HFF-Myc (cell line): ENCODE data around the gene FARP1.

Source experiments
- DNase-seq: peaks from one replicate; pipeline ENCODE4 v3.0.0-alpha.2; 2011; ENCODE audit warnings: low read depth; ENCODE audit errors: extremely low read depth
- H3K4me3 ChIP-seq: replicated peaks from 2 replicates; pipeline ENCODE4 v1.5.1; 2011; ENCODE audit warnings: low read depth, mild to moderate bottlenecking, control low read depth, low read length
- TF ChIP-seq, protein P1 (sequence below): IDR thresholded peaks from 2 replicates; pipeline ENCODE4 v1.5.1; 2012; ENCODE audit warnings: mild to moderate bottlenecking, low read depth, low read length, control low read depth; ENCODE audit errors: missing control alignments

Gene FARP1

DNA sequence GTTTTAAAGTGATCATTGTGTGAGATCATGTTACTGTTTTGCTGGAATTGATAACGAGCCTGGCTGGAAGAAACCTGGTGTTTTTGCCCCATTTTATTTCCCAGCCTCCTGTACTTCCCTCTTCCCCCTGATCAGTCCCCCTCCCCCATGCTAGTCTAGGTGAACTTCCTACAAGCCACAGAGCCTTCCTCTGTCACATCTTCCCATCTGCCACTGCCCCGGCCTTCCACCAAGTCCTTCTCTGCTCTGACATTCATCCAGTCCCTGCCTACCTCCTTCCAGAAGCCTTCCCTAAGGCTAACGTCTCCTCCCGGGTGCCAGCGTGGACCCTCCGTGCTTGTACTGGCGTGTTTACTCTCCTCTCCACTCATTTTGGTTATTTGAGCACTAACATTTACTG, 14.3 kb downstream of the FARP1 start:
- no peak overlapping the region for H3K4me3 ChIP-seq
- DNase-seq, result no peak
- TF ChIP-seq, protein P1, sequence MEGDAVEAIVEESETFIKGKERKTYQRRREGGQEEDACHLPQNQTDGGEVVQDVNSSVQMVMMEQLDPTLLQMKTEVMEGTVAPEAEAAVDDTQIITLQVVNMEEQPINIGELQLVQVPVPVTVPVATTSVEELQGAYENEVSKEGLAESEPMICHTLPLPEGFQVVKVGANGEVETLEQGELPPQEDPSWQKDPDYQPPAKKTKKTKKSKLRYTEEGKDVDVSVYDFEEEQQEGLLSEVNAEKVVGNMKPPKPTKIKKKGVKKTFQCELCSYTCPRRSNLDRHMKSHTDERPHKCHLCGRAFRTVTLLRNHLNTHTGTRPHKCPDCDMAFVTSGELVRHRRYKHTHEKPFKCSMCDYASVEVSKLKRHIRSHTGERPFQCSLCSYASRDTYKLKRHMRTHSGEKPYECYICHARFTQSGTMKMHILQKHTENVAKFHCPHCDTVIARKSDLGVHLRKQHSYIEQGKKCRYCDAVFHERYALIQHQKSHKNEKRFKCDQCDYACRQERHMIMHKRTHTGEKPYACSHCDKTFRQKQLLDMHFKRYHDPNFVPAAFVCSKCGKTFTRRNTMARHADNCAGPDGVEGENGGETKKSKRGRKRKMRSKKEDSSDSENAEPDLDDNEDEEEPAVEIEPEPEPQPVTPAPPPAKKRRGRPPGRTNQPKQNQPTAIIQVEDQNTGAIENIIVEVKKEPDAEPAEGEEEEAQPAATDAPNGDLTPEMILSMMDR, result no peak

DNA sequence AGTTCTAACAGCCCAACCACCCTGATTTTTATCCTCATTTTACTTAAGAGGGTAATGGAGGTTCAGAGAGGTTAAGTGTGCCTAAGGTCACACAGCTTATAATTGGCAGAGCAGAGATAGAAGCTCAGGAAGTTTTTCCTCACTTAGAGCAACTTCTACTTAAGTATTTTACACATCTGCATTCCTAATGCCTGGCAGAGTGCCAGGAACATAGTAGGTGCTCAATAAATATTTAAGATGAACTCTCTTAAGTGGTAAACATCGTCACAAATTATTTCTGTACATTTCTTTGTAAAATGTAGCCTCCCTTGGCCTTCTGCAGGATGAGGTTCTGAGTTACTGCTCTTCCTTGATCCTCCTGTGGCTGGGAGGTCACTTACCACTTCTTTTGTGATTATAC, 14.7 kb downstream of the FARP1 start:
- TF ChIP-seq, protein P1, result no peak
- no peak overlapping the region for H3K4me3 ChIP-seq
- DNase-seq, result no peak

DNA sequence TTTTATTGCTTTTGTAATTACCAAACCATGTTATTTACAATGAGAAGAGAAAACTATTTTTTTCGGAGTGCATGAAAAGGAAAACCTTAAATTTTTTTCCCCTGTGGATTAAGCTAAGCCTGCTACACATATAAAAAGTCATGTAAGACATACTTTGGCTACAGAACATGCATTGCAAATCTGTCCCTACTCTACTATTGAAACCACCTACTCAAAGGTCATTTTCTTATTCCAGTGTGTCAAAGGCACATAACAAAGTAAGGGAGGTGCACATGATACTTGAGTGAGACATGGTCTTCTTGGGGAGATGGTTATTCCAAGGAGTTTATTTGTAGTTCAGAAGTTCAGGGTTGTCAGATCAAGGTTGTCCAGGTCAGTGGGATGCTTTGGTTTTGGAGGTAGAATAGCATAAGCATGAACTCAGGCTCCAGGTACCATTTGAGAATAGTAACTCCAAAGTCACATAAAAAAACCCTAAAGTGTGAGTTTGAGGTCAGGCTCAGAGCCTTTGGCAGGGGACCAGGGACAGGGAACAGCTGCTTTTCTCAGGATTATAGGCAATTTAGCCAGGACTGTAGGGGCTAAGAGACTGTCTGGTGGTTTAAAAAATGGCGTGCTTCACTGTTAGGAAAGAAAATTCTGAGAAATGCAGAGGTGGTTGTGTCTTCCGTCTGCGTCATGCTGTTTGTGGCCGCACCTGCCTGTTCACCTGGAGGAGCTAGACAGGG, 15.4 kb downstream of the FARP1 start:
- DNase-seq, result no peak
- H3K4me3 ChIP-seq, result no peak overlapping the region
- TF ChIP-seq, protein P1, result no peak

DNA sequence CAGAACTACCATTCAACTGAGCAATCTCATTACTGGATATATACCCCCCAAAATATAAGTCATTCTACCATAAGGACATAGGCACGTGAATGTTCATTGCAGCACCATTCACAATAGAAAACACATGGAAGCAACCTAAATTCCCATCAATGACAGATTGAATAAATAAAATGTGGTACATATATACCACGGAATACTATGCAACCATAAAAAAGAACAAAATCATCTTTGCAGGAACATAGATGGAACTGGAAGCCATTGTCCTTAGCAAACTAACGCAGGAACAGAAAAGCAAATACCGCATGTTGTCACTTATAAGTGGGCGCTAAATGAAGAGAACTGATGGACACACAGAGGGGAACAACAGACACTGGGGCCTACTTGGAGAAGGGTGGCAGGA, 20.0 kb downstream of the FARP1 start:
- H3K4me3 ChIP-seq, result no peak overlapping the region
- TF ChIP-seq, protein P1, result no peak
- DNase-seq, result no peak

DNA sequence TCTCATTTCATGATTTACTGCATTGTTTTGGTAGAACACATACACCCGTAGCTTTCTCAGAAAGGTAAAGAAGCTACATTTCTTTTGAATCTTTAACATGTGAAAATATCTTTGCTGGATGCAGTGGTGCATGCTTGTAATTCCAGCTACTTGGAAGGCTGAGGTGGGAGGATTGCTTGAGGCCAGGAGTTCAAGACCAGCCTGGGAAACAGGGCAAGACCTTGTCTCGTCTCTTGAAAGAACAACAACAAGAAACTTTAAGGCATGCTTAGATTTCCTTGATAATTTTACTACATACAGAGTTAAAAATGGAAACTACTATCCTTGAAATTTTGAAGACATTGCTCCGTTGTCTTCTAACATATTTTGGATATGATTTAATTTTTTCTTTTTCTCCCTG, 26.4 kb downstream of the FARP1 start:
- TF ChIP-seq, protein P1, result no peak
- H3K4me3 ChIP-seq, result no peak overlapping the region
- no peak for DNase-seq

DNA sequence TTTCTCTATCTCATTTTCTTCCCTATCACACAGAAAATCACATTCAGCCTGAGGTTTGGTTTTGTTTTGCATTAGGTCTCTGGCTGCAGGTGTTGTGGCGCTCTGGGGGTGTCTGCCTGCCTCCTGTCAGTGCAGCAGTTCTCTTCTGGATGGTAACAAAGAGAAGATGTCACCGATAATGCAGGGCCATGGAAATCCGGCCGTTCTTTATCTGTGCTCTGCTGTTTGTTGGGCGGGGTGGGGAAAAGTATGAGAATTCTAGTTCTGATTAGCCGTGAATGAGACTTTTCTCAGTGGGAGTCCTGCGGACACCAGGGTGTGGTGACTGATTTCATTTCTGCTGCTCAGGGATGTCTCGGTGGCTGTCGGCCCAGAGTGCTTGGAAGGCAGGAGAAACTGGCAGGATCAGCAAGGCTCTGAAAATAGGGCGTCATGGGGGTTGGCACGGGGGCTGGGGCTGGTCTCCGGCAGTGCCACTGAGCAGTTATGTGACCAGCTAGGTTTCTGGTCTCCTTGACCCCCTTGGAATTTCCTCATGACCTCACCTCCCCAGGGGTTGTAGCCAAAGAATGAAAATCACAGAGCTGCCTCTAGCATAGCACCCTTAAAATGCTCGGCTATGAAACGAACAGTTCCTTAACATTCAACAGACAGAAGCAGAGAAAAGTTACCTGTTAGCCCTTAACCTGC, 29.2 kb downstream of the FARP1 start:
- H3K4me3 ChIP-seq, result no peak overlapping the region
- DNase-seq, result no peak
- TF ChIP-seq, protein P1, result no peak
